ENCODE measurements around the gene CORO7.

Gene CORO7

DNA sequence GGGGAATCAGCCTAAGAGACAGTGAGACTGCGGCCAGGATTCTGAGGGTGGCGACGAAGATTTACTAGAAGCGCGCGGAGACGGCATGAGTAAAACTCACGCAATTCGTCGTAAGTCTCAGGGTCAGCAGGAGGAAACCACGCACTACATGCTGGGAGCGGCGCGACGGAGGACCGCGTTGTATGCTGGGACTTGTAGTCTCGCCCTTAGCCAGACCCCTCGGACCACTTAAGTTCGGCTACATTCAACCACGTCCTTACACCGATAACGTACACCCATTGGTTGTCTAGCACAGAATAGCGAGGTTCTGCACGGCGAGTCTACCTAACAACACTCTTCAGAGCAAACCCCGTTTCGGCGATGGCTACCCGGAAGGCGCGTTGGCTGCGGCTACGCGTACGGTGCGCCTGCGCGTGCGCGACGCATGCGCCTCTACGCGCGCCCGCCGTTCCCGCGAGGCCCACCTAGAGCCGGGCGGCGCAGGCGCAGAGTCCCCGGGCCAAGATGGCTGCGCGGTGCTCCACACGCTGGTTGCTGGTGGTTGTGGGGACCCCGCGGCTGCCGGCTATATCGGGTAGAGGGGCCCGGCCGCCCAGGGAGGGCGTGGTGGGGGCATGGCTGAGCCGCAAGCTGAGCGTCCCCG lies 9.1 kb upstream of the CORO7 start, which contains the start of gene DNAJA3:
DNAJA3 (plus strand) TSS at position 491 of the 643 bp plus-strand sequence; CDS start at position 505, 14 bp downstream.
- DNase-seq, result peak; percentile 88

DNA sequence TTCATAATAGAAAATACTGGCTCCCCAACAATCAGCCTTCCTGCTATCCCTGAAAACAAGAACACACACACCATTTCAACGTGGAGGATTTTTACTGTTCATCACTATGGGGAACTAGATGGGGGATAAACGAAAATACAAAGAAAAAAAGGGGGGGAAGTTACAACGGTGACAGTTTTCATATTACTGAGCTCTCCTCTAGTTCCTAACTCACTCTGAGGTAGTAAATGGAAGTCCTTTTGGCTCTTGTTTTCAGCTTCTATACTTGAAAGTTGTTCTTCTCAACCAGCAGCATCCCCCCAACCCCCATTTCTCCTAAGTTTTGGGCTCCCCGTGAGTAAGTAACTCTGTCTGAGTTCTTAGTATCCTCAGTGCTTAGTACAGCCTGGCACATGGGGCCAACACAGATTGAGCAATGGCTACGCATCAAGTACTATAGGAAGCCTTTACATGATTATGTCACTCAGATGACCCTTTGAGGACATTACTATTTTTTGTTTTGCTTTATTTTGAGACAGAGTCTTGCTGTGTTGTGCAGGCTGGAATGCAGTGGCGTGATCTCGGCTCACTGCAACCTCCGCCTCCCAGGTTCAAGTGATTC lies 4.2 kb upstream of the CORO7 start:
- DNase-seq, result no peak

- DNase-seq, result no peak
These were observed 3.1 kb upstream of the CORO7 start for GRCh38 chr16:4419402-4419959.

DNA sequence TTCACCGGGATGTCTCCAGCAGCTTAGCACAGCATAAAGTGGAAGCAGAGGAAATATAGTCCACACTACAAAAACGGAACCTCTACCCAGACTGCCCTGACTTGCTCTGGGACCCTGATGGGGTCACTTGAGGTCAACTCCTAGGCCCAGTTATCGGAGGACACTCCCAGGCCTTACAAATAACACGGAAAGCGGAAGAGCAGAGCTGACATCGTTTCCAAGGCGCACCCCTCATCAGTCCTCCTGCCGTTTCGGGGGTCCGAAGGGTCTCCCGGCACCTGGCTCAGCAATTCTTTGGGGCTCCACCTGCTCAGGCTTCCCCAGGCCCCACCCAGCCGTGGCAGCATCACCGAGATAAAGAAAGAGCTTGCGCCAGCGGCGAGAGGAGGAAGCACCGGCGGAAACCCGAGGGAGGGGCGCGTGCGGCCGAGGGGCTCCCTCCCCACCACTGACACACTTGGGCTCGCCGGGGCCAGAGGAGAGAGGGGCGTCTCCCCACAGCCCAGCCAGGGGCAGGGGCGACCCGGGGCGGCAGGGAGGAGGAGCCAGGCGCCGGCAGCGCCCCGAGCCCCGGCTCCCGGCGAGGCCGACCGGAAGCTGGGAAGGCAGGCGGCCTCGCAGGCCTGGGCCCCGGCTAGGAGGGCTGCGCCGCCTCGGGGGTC lies 727 bp downstream of the CORO7 start:
- no peak for DNase-seq

- DNase-seq, result no peak
These were observed 2.0 kb downstream of the CORO7 start for GRCh38 chr16:4414187-4414917.

DNA sequence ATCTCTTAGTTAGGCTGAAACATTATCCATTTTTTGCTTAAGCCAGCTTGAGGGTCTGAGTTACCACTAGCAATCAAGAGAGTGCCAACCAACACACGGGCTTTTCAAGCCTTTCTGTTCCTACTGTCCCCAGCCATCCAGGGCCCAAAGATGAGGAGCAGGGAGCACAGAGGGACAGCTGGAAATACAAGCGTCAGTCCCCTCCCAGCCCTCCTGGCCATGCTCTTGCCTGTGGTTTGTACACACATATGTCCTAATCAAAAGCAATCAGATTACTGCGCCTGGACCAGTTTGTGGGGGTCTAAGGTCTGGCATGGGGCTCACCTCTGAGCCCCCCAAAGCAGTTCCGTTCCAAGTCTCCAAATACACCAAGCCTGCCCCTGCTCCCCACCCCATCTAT lies 3.5 kb downstream of the CORO7 start:
- no peak for DNase-seq

- DNase-seq, result no peak
These were observed 4.2 kb downstream of the CORO7 start for GRCh38 chr16:4412159-4412558.

GRCh38 chr16:4411684-4412083 lies 4.7 kb downstream of the CORO7 start:
- DNase-seq, result no peak

DNA sequence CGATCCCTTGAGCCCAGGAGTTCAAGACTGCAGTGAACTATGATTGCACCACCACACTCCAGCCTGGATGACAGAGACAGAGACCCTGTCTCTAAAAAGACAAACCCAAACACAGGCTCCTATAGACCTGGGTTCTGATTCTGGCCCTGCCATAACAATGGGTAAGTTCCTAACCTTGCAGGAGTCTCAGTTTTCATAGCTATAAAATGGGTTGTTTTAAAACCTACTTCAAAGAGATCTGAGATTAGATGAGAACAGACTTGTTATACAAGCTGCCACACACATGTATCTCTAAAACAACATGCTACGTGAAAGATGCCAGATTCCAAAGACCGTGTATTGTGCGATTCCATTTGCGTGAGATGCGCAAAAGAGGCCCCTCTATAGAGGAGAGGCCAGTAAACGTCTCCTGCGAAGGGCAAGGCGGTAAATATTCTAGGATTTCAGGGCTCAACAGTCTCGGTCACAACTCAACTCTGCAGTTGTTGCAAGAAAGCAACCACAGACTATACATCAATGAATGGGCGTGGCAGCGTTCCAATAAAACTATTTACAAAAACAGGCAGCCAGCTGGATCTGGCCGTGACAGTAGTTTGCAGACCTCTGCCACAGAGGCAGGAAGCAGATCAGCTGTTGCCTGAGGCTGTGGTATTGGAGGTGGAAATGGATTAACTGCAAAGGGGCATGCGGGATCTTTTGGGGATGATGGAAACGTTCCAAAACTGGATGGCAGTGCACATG lies 5.9 kb downstream of the CORO7 start:
- peak; percentile 10 for DNase-seq

DNA sequence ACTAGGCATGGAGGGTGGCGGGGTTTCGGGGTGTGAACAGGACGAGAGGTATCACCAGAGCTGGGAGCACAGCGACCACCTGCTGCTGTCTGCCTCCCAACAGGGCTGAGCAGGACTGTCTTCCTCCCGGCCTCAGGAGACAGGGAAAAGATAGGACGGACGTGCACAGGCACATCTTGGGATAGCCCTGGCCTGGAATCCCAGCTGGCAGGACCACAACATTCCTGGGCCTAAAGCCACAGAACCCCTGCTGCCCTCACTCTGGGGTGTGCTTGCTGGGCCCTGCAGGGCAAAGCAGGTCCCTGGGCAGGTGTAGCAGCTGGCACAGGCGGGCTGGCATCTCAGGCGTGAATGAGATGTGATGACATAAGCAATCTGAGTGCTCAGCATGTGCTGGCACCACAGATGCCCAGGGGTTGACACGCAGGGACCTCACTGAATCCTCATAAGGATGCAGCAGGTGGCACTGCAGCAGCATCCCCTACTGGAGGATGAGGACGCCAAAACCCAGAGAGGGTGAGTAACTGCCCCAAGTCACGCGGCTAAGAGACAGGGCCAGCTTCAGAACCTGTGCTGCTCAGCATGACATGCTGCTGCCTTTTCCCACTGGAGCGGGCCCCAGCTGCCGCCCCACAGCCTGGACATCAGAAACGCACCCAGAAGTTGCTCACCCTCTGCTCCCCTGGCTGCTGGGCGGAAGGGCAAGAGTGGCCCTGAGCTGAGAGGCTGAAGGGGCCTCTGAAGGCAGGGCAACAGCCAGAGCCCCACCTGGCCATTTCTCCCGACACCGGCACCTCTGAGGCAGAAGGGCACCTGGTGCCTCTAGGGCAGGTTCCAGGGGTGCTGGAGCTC lies 7.1 kb downstream of the CORO7 start:
- peak; percentile 46 for DNase-seq

DNA sequence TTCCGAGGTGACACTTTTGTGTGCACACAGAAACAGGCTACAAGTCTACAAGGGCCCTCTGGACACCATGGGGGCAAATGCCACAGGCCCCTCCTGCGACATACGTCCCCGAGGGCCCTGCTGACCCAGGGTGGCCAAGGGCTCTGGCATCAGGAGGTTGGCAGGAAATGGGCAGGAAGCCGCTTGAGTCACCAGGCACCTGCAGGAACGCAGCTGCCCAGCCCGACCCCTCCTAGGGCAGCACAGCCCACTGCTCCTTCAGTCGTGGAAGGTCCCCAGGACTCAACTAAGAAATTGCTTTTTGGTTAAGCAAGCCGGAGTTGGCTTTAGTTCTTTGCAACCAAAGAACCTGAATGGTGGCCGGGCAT lies 8.1 kb downstream of the CORO7 start:
- DNase-seq, result no peak

- no peak for DNase-seq
These were observed 8.7 kb downstream of the CORO7 start for GRCh38 chr16:4407543-4408322.

- DNase-seq, result no peak
These were observed 11.3 kb downstream of the CORO7 start for GRCh38 chr16:4404967-4405696.

GRCh38 chr16:4404247-4404966 lies 12.0 kb downstream of the CORO7 start:
- no peak for DNase-seq

DNA sequence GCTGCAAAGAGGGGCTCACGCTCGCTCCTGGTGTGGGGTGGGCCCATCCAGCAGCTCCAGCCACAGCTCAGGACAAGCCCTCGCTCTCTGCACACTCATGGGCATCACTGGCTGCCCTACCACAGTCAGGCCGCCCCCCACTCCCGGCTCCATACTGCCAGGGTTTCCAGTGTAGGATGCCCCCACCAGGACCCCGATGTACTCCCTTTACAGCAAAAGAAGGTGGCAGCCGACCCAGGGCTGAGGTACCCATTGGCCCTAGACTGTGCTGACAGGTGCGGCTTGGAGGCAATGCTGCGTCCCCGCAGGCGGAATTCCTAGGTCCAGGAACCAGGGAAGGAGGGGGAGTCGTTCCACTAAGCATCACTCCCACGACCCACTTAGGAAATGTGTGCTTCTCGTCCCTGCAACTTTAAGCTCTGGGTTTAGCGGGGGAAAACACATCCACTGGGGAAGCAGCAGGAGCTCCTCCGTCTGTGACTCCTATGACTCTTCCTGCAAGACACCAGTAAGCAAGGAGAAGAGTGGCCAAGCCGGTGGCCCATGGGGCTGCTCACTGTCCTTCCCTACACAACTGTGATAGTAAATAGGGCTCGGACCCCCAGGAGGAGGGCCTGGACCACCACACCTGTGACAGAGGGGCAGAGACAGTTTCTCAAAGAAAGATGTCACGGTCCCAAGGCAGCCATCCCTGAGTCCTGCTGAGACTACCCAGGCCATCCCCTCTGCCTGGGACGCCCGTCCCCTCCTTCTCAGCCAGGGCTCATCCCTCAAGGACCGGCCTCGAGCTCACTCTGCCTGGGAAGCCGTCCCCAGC lies 13.1 kb downstream of the CORO7 start:
- DNase-seq, result no peak

DNA sequence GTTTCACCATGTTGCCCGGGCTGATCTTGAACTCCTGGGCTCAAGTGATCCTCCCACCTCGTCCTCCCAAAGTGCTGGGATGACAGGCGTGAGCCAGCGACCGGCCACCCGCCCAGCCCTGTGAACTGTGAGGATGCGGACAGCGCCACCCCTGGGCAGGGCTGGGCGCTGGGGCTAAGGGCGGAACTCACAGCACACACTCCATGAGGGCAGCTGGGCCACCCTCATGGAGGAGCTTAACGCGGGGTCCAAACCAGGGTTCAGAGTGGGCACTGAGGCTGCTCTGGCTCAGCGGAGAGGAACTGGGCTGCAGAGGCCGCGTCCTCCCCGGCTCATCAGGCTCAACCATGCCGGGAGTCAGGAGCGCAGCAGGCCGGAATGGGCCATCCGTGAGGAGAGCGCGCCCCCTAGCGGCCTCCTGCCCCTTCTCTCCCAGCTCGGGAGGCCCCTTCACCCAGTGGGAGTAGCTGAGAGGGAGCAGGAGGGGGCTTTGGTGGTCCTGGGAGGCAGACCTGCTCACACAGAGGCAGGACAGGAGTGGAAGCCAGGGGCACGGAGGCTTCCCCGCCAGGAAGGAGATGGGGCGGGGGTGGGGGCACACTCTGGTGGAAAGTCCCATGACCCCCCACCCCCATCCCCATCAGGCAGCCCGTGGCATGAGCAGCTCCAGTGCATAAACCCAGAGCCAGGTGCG lies 13.8 kb downstream of the CORO7 start:
- DNase-seq, result peak; percentile 8

- DNase-seq, result no peak
These were observed 14.9 kb downstream of the CORO7 start for GRCh38 chr16:4401510-4401909.

- DNase-seq, result no peak
These were observed 15.3 kb downstream of the CORO7 start for GRCh38 chr16:4401094-4401501.
